CD4-positive, CD25-positive, alpha-beta regulatory T cell (primary cell): ENCODE measurements around the gene PLCH1. TPM values are rescaled to one million over a fixed set of nuclear protein-coding genes. Genes with fewer than 3 reads are reported as not detected.

ENCODE experiments used
- ATAC-seq, 2 donors: fragments of 150-1000 bp; cut with Tn5 transposase; one replicate each; pipeline ENCODE4 v1.10.0; 2021; ENCODE audit warnings: low read depth in 2 of 2, moderate number of reproducible peaks in 2 of 2, moderate library complexity in 1 of 2
- DNase-seq, 3 donors: peaks; one replicate each; pipeline versions ENCODE4 v3.0.0 to v3.0.0-alpha.2; 2012 to 2022; ENCODE audit warnings: mixed read lengths in 1 of 3
- H3K27ac ChIP-seq: one replicate; pipeline ENCODE4 v1.7.0; 2013; ENCODE audit warnings: mild to moderate bottlenecking, low read length; ENCODE audit not compliant: insufficient read depth, poor library complexity, severe bottlenecking
- H3K27me3 ChIP-seq: one replicate; pipeline ENCODE4 v1.7.0; 2013; ENCODE audit warnings: low read length; ENCODE audit not compliant: control insufficient read depth, insufficient read depth
- H3K36me3 ChIP-seq: one replicate; pipeline ENCODE4 v1.7.0; 2013; ENCODE audit warnings: mild to moderate bottlenecking, low read length, moderate library complexity; ENCODE audit not compliant: control insufficient read depth, insufficient read depth
- H3K4me1 ChIP-seq: 2 replicates; pipeline ENCODE4 v1.7.0; 2013; ENCODE audit warnings: mild to moderate bottlenecking, low read length; ENCODE audit not compliant: insufficient read depth, control insufficient read depth, poor library complexity, severe bottlenecking
- H3K4me3 ChIP-seq: one replicate; pipeline ENCODE4 v1.7.0; 2013; ENCODE audit warnings: low read depth, mild to moderate bottlenecking, low read length, moderate library complexity
- H3K9me3 ChIP-seq, 2 experiments: 1 replicate in 1 of 2; 2 replicates in 1 of 2; pipeline ENCODE4 v1.7.0; 2013; ENCODE audit warnings: low read length in 2 of 2, mild to moderate bottlenecking in 1 of 2, moderate library complexity in 1 of 2; ENCODE audit not compliant: control insufficient read depth in 2 of 2
- H3K27ac Mint-ChIP-seq, 3 donors: one replicate each; pipeline ENCODE4 v1.8.0; 2020 to 2022; ENCODE audit warnings: mild to moderate bottlenecking in 3 of 3, mixed read lengths in 3 of 3, moderate library complexity in 2 of 3
- H3K27me3 Mint-ChIP-seq: one replicate; pipeline ENCODE4 v1.8.0; 2022; ENCODE audit warnings: mild to moderate bottlenecking, mixed read lengths
- H3K36me3 Mint-ChIP-seq: one replicate; pipeline ENCODE4 v1.8.0; 2020; ENCODE audit warnings: mixed read lengths
- H3K4me1 Mint-ChIP-seq, 4 donors: one replicate each; pipeline ENCODE4 v1.8.0; 2020 to 2022; ENCODE audit warnings: mixed read lengths in 4 of 4, mild to moderate bottlenecking in 1 of 4
- H3K4me3 Mint-ChIP-seq, 4 donors: one replicate each; pipeline ENCODE4 v1.8.0; 2020 to 2022; ENCODE audit warnings: mild to moderate bottlenecking in 4 of 4, mixed read lengths in 4 of 4, moderate library complexity in 3 of 4
- H3K9me3 Mint-ChIP-seq, 7 donors: one replicate each; pipeline ENCODE4 v1.8.0; 2020 to 2022; ENCODE audit warnings: mixed read lengths in 7 of 7, mild to moderate bottlenecking in 3 of 7, moderate library complexity in 2 of 7
- polyA plus RNA-seq, 4 donors: library from polyadenylated mRNA; unstranded; fragments of 300-500 nt; fragmentation: Illumina TruSeq; gene quantifications; one replicate each; pipeline ENCODE4 v1.2.3, GENCODE V29; 2021
- total RNA-seq: library from RNA; stranded (reverse); gene quantifications from one replicate; pipeline ENCODE4 v1.2.3, GENCODE V29; 2022

PLCH1 gene
- total and polyA plus RNA-seq, 5 donors from 2014 or later = 0.05 to 0.12 TPM; not detected in 3

DNA sequence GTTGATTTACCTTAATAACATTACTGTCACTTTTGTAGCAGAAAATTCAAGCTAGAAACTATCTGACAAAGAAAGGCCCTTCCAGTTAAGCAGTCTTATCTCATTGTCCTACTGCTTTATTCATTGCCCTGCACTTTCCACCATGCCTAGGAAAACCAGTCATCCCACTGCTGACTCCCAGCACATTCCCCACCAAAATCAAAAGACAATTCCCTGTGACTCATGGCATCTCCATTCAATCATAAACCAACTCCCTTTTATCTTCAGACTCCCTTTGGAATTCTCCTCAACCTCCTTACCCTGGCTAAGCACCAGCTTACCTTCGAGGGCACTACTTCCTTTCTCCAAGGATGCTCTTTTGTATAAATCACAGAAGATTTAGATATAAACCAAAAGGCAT is 184.3 kb downstream of the PLCH1 start:
- no peaks in the 10 kb centered on the region for H3K36me3 ChIP-seq
- H3K4me3 ChIP-seq = no peak overlapping the region
- Mint-ChIP-seq H3K36me3 (no peaks in the 10 kb centered on the region), H3K4me1 (peaks cover 0 to 1% (median 0%) of the 10 kb centered on the region in 4 donors), H3K9me3 (peaks cover 0 to 3% (median 0%) of the 10 kb centered on the region in 7 donors), H3K4me3 (no peak overlapping the region), H3K27ac (no peak overlapping the region), H3K27me3 (no peaks in the 10 kb centered on the region)
- no peaks in the 10 kb centered on the region for H3K27me3 ChIP-seq
- ATAC-seq (no peak), DNase-seq (no peak)
- no peaks in the 10 kb centered on the region for H3K9me3 ChIP-seq
- no peaks in the 10 kb centered on the region for H3K4me1 ChIP-seq
- H3K27ac ChIP-seq = no peak overlapping the region

DNA sequence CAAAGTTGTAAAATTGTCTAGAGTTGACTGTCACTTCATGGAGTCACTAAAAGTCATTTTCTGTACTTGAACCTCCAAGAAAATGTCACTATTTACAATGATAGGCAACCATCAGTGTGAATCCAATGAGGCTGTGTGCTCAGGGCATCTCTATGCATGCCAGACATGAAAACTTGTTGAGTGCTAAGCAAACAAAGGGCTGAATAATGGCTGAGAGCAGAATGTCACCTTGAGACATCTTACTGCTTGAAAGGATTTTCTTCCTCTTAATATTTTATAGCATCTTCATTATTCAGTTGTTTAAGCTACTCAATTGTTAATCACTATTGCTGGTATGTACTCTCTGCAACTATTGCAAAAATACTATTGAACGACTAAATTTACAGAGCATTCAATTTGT is 184.7 kb downstream of the PLCH1 start:
- no peaks in the 10 kb centered on the region for H3K4me1 ChIP-seq
- Mint-ChIP-seq H3K36me3 (no peaks in the 10 kb centered on the region), H3K27ac (no peak overlapping the region), H3K9me3 (peaks cover 0 to 2% (median 0%) of the 10 kb centered on the region in 7 donors), H3K27me3 (no peaks in the 10 kb centered on the region), H3K4me1 (peaks cover 0 to 6% (median under 1%) of the 10 kb centered on the region in 4 donors), H3K4me3 (no peak overlapping the region)
- no peaks in the 10 kb centered on the region for H3K9me3 ChIP-seq
- ATAC-seq (no peak), DNase-seq (no peak)
- H3K36me3 ChIP-seq = no peaks in the 10 kb centered on the region
- no peak overlapping the region for H3K4me3 ChIP-seq
- H3K27ac ChIP-seq = no peak overlapping the region
- no peaks in the 10 kb centered on the region for H3K27me3 ChIP-seq

DNA sequence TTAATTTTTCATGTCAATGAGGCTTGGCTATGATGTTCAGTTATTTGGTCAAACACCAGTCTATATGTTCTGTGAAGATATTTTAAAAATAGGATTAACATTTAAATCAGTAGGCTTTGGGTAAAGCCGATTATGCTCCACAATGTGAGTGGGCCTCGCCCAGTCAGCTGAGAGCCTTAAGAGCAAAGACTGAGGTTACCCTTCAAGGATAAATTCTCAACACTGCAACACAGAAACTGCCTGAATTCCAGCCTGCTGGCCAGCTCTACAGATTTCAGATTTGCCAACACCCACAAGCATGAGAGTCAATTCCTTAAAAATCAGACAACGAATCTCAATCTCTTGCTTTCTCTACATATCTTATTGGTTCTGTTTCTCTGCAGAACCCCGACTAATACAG is 188.3 kb downstream of the PLCH1 start:
- DNase-seq = no peak
- no peaks in the 10 kb centered on the region for H3K9me3 ChIP-seq
- peaks cover 0 to 6% (median 0%) of the 10 kb centered on the region in 7 donors for H3K9me3 Mint-ChIP-seq
- no peak overlapping the region for H3K27ac ChIP-seq
- no peak for ATAC-seq
- H3K4me1 Mint-ChIP-seq = peaks cover 0 to 28% (median 1%) of the 10 kb centered on the region in 4 donors
- H3K4me3 ChIP-seq = no peak overlapping the region
- H3K36me3 ChIP-seq = no peaks in the 10 kb centered on the region
- no peaks in the 10 kb centered on the region for H3K27me3 Mint-ChIP-seq
- no peak overlapping the region for H3K27ac Mint-ChIP-seq
- H3K27me3 ChIP-seq = no peaks in the 10 kb centered on the region
- H3K4me1 ChIP-seq = no peaks in the 10 kb centered on the region
- H3K36me3 Mint-ChIP-seq = no peaks in the 10 kb centered on the region
- no peak overlapping the region for H3K4me3 Mint-ChIP-seq

- ATAC-seq = no peak
- H3K4me1 Mint-ChIP-seq = peaks cover 0 to 28% (median 1%) of the 10 kb centered on the region in 4 donors
- H3K27me3 Mint-ChIP-seq = no peaks in the 10 kb centered on the region
- Histone ChIP-seq H3K4me3 (no peak overlapping the region), H3K4me1 (no peaks in the 10 kb centered on the region), H3K27me3 (no peaks in the 10 kb centered on the region), H3K9me3 (no peaks in the 10 kb centered on the region), H3K36me3 (no peaks in the 10 kb centered on the region), H3K27ac (no peak overlapping the region)
- no peak overlapping the region for H3K27ac Mint-ChIP-seq
- no peaks in the 10 kb centered on the region for H3K36me3 Mint-ChIP-seq
- no peak overlapping the region for H3K4me3 Mint-ChIP-seq
- no peak for DNase-seq
- peaks cover 0 to 6% (median 0%) of the 10 kb centered on the region in 7 donors for H3K9me3 Mint-ChIP-seq
Observed at GRCh38 chr3:155555479-155556060, 189.3 kb downstream of the PLCH1 start.

GRCh38 chr3:155554777-155555451 is 190.0 kb downstream of the PLCH1 start:
- Mint-ChIP-seq H3K27ac (no peak overlapping the region), H3K27me3 (no peaks in the 10 kb centered on the region), H3K4me1 (peaks cover 0 to 28% (median 1%) of the 10 kb centered on the region in 4 donors), H3K9me3 (peaks cover 0 to 6% (median 0%) of the 10 kb centered on the region in 7 donors), H3K4me3 (peak overlapping the region in 2 of 4 donors; percentile 10 to 18), H3K36me3 (no peaks in the 10 kb centered on the region)
- H3K27me3 ChIP-seq = no peaks in the 10 kb centered on the region
- H3K36me3 ChIP-seq = no peaks in the 10 kb centered on the region
- ATAC-seq (no peak), DNase-seq (peak in 1 of 3 donors; percentile 35)
- no peaks in the 10 kb centered on the region for H3K9me3 ChIP-seq
- H3K4me3 ChIP-seq = no peak overlapping the region
- H3K27ac ChIP-seq = no peak overlapping the region
- no peaks in the 10 kb centered on the region for H3K4me1 ChIP-seq

DNA sequence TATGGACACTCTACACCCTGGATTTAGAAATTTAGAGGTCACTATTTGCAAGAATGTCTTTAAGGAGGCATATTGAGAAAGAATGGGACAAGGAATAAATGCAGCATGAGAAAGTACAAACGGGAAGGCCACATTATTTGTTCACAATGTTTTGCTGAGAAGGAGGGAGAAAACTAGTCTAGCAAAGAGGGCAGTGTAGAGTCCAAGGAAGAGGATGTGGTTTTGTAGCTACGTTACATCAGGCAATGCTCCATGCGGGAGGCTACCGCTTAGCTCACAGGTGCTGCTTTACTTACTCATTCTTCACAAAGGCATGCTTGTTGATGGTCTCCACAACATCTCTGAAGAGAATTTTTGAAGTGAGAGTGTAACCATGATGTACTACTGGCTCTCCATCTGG is 191.1 kb downstream of the PLCH1 start:
- Histone ChIP-seq H3K9me3 (no peaks in the 10 kb centered on the region), H3K36me3 (no peaks in the 10 kb centered on the region), H3K4me1 (no peaks in the 10 kb centered on the region), H3K4me3 (no peak overlapping the region), H3K27ac (no peak overlapping the region), H3K27me3 (no peaks in the 10 kb centered on the region)
- H3K4me1 Mint-ChIP-seq = peaks cover 0 to 34% (median 1%) of the 10 kb centered on the region in 4 donors
- H3K27ac Mint-ChIP-seq = peak overlapping the region in 1 of 3 donors; percentile 42
- ATAC-seq = peak in 1 of 2 donors; percentile 44
- H3K4me3 Mint-ChIP-seq = no peak overlapping the region
- H3K27me3 Mint-ChIP-seq = no peaks in the 10 kb centered on the region
- H3K9me3 Mint-ChIP-seq = peaks cover 0 to 6% (median 0%) of the 10 kb centered on the region in 7 donors
- H3K36me3 Mint-ChIP-seq = no peaks in the 10 kb centered on the region
- peak in 1 of 3 donors; percentile 46 for DNase-seq

DNA sequence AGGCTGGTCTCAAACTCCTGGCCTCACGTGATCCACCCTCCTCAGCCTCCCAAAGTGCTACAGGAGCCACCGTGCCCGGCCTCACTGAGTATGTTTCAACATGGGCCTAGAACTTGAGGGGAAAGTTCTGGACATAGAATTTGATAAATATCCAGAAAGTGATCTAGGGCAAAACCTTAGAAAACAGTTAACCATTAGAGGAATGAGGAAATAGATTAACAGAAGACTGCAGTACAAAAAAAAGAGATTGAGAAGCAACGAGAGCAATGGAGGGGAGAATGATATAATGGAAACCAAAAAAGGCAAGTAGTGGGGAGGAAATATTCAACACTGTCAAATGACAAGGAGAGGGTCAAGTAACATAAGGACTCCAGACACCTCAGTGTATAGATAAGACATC is 191.5 kb downstream of the PLCH1 start:
- Mint-ChIP-seq H3K4me1 (peaks cover 0 to 35% (median 1%) of the 10 kb centered on the region in 4 donors), H3K27ac (peak overlapping the region in 1 of 3 donors; percentile 42)

More for the DNA sequence above, 191.5 kb downstream of the PLCH1 start:
- Histone ChIP-seq H3K36me3 (no peaks in the 10 kb centered on the region), H3K4me1 (no peaks in the 10 kb centered on the region), H3K27ac (no peak overlapping the region), H3K27me3 (no peaks in the 10 kb centered on the region), H3K9me3 (no peaks in the 10 kb centered on the region), H3K4me3 (no peak overlapping the region)
- Mint-ChIP-seq H3K9me3 (peaks cover 0 to 6% (median 0%) of the 10 kb centered on the region in 7 donors), H3K4me3 (no peak overlapping the region), H3K36me3 (no peaks in the 10 kb centered on the region), H3K27me3 (no peaks in the 10 kb centered on the region)
- no peak for ATAC-seq
- no peak for DNase-seq
